OCI-LY3 (cell line): Measurements from ENCODE around the gene MRPL12.

Experiments
- EZH2phosphoT487 ChIP-seq: fragments of 200-600 bp; shearing (Covaris generic); IDR thresholded peaks from 2 replicates; pipeline ENCODE4 v1.6.1; 2018; ENCODE audit warnings: antibody characterized with exemption, mixed run types, low read depth
- TF ChIP-seq, protein P1 (sequence below): fragments of 200-600, 300-600 bp; sonication (generic); IDR thresholded peaks from 2 replicates; pipeline ENCODE4 v1.5.1; 2014; ENCODE audit warnings: antibody characterized with exemption, low read length, low read depth

DNA sequence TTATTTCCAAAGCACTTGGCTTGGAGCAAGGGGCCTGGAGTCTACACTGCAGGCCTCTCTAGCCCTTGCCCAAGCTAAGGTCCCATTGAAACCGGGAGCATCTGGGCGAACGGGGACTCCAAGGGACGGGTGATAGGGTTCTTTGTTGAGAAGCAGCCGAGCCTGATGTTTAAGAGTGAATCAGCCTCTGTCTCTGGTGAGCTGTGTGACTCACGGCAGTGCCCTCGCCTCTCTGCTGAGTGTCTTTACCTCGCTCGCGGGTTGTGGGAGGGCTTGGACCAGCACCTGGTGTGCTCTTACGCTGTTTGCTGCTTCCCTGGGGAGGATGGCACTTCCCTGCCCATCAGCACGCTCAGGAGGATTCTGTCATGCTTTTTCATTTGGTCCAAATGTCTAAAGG, 18.1 kb upstream of the MRPL12 start:
- TF ChIP-seq, protein P1, sequence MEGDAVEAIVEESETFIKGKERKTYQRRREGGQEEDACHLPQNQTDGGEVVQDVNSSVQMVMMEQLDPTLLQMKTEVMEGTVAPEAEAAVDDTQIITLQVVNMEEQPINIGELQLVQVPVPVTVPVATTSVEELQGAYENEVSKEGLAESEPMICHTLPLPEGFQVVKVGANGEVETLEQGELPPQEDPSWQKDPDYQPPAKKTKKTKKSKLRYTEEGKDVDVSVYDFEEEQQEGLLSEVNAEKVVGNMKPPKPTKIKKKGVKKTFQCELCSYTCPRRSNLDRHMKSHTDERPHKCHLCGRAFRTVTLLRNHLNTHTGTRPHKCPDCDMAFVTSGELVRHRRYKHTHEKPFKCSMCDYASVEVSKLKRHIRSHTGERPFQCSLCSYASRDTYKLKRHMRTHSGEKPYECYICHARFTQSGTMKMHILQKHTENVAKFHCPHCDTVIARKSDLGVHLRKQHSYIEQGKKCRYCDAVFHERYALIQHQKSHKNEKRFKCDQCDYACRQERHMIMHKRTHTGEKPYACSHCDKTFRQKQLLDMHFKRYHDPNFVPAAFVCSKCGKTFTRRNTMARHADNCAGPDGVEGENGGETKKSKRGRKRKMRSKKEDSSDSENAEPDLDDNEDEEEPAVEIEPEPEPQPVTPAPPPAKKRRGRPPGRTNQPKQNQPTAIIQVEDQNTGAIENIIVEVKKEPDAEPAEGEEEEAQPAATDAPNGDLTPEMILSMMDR = no peak
- TF ChIP-seq EZH2phosphoT487 = no peak
